BLaER1 (cell line): Measurements from ENCODE around the gene POLR1G.
A peak's percentile ranks its signal among the peaks of the same experiment; 100 is the strongest.

Experiments
- H3K27ac ChIP-seq: shearing (Covaris generic); formaldehyde crosslinking; 2 replicates; pipeline ENCODE4 v1.8.1; 2022
- H3K27me3 ChIP-seq: shearing (Covaris generic); formaldehyde crosslinking; 2 replicates; pipeline ENCODE4 v1.8.1; 2022
- H3K36me3 ChIP-seq: shearing (Covaris generic); formaldehyde crosslinking; 2 replicates; pipeline ENCODE4 v1.8.1; 2022
- H3K4me1 ChIP-seq: shearing (Covaris generic); formaldehyde crosslinking; 2 replicates; pipeline ENCODE4 v1.8.1; 2022
- H3K4me2 ChIP-seq: shearing (Covaris generic); formaldehyde crosslinking; 2 replicates; pipeline ENCODE4 v1.8.1; 2022
- H3K4me3 ChIP-seq: shearing (Covaris generic); formaldehyde crosslinking; 2 replicates; pipeline ENCODE4 v1.8.1; 2022
- H3K9ac ChIP-seq: shearing (Covaris generic); formaldehyde crosslinking; 2 replicates; pipeline ENCODE4 v1.8.1; 2022
- H3K9me3 ChIP-seq: shearing (Covaris generic); formaldehyde crosslinking; 2 replicates; pipeline ENCODE4 v1.8.1; 2022
- H4K20me1 ChIP-seq: shearing (Covaris generic); formaldehyde crosslinking; 2 replicates; pipeline ENCODE4 v1.8.1; 2022
- Cebpa-rat ChIP-seq: shearing (Covaris generic); IDR thresholded peaks from 2 replicates; pipeline ENCODE4 v1.8.1; 2022

The POLR1G gene, protein sequence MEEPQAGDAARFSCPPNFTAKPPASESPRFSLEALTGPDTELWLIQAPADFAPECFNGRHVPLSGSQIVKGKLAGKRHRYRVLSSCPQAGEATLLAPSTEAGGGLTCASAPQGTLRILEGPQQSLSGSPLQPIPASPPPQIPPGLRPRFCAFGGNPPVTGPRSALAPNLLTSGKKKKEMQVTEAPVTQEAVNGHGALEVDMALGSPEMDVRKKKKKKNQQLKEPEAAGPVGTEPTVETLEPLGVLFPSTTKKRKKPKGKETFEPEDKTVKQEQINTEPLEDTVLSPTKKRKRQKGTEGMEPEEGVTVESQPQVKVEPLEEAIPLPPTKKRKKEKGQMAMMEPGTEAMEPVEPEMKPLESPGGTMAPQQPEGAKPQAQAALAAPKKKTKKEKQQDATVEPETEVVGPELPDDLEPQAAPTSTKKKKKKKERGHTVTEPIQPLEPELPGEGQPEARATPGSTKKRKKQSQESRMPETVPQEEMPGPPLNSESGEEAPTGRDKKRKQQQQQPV

DNA sequence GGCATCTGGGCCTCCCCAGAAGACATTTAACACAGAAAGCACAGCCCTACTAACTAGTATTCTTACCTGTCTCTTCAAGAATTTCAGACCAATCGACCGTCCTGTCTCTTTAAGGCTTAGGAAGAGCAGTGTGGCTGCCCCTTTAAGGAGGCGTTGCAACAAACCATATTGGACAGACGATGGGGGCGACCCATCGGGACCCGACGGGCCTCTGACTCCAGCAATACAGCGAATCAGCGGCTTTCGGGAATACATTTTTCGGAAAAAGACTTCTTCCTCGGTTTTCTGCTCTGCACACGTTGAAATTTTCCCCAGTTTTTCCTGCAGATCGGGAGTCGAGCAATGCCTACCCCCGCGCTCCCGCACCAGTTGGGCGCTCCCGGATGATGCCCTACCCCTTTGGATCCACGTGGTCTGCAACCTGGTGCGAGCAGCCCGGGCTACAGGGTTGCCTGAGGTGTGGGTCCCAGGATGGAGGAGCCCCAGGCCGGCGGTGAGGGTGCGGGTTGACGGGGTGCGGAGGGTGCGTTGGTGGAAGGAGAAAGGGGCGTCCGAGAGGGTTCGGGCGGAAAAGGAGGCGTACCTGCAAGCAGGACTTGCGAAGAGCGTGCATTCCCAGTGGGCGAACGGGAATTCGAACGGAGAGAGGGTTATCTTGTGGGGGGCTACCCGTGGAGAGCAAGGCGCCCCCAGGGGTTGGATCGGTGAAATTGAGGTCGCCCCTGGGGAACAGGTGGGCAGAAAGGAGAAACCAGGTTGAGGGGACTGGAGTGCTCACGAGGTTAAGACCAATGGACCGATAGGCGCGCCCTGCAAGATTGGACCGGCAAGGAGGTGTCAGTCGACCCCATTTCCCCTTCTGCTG lies at the start of gene POLR1G:
Gene POLR1G (plus strand): TSS at position 419 of the 865 bp plus-strand sequence. CDS start 53 bp downstream, at position 472.
- Histone ChIP-seq H3K9me3 (no peaks in the 10 kb centered on the region), H3K4me1 (peaks cover 49% of the 10 kb centered on the region), H3K4me2 (peak within 1 kb of the TSS; percentile 94), H4K20me1 (peaks cover 54% of the 10 kb centered on the region), H3K27me3 (peaks cover 35% of the 10 kb centered on the region), H3K27ac (peak within 1 kb of the TSS; percentile 100), H3K4me3 (peak within 1 kb of the TSS; percentile 93), H3K9ac (peak within 1 kb of the TSS; percentile 100), H3K36me3 (peaks cover 26% of the 10 kb centered on the region)
- no peak for TF ChIP-seq Cebpa-rat

DNA sequence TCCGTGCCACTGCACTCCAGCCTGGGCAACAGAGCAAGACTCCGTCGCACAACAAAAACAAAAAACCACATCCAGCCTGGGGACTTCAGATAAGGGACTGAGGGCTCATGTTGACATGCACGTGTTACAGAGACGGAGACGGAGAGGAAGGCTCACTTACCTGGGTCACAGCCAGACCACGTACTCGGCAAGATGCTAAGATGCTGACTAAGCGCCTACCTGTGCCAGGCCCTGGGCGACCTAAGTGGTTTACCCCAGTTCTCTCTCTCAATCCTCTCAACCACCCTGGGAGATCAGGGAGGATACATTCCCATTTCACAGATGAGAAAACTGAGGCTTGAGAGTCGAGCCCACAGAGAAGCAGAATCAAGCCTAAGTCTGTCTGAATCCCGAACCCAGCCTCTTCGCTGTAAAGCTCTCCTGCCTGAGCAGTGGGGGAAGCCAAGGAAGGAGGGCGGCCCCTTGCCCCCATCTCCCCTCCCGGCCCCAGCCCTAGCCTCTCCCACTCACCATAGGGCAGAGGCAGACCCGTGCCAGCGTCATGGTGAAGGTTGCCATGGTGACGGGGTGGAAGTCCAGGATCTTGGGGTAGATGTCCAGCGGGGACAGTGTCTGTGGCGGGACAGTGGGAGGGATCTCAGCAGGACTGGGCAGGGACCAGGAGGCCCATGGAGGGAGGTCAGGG lies 49.5 kb upstream of the POLR1G start:
- no peak overlapping the region for H3K9ac ChIP-seq
- peaks cover 97% of the 10 kb centered on the region for H3K36me3 ChIP-seq
- H4K20me1 ChIP-seq, result no peaks in the 10 kb centered on the region
- no peak overlapping the region for H3K4me2 ChIP-seq
- TF ChIP-seq Cebpa-rat, result no peak
- no peak overlapping the region for H3K27ac ChIP-seq
- H3K4me1 ChIP-seq, result no peaks in the 10 kb centered on the region
- H3K27me3 ChIP-seq, result no peaks in the 10 kb centered on the region
- H3K4me3 ChIP-seq, result no peak overlapping the region
- H3K9me3 ChIP-seq, result no peaks in the 10 kb centered on the region

DNA sequence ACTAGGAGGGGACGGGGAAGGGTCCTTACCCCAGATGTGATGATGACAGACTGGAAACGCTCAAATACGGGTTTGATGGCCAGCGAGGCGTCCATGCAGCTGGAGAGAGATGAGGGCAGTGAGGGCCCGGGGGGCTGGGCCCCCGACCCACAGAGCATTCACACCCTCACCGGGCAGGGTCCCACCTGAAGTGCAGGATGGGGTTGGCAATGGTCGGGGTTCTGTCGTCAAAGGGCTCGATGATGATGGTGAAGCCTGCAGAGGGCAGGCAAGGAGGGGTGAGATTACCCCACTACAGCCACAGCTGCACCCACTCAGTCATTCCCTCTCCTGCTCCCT lies 49.0 kb upstream of the POLR1G start:
- TF ChIP-seq Cebpa-rat, result no peak
- peaks cover 97% of the 10 kb centered on the region for H3K36me3 ChIP-seq
- H3K9me3 ChIP-seq, result no peaks in the 10 kb centered on the region
- H3K4me3 ChIP-seq, result no peak overlapping the region
- H3K9ac ChIP-seq, result no peak overlapping the region
- no peak overlapping the region for H3K27ac ChIP-seq
- H3K4me2 ChIP-seq, result no peak overlapping the region
- H3K4me1 ChIP-seq, result no peaks in the 10 kb centered on the region
- H4K20me1 ChIP-seq, result no peaks in the 10 kb centered on the region
- H3K27me3 ChIP-seq, result no peaks in the 10 kb centered on the region

DNA sequence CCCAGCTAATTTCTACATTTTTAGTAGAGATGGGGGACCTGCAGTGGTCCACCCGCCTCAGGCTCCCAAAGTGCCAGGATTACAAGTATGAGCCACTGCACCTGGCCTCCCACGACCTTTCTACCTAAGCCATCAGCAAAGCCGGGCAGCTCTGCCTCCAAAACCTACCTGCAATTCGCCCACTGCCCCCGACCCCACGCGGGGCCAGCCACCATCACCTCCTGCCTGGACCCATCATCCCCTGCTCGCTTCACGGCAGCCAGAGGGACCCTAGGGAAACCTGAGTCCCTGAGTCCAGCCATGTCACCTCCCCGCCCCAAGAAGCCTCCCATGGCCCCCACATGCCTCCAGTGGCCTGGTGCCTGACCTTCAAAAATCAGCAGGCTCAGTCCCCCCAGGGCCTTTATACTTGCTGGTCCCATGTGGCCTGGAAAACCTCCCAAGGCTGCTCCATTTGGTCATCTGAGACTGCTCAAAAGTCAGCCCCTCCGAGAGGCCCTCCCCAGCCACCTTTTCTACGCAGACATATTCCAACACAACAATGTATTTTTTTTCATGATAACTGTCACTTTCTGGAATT lies 48.1 kb upstream of the POLR1G start:
- Histone ChIP-seq H3K4me1 (no peaks in the 10 kb centered on the region), H4K20me1 (no peaks in the 10 kb centered on the region), H3K27me3 (no peaks in the 10 kb centered on the region), H3K27ac (no peak overlapping the region), H3K36me3 (peaks cover 97% of the 10 kb centered on the region), H3K4me2 (no peak overlapping the region), H3K4me3 (no peak overlapping the region), H3K9ac (no peak overlapping the region), H3K9me3 (no peaks in the 10 kb centered on the region)
- TF ChIP-seq Cebpa-rat, result no peak

GRCh38 chr19:45361608-45362007 lies 44.8 kb upstream of the POLR1G start:
- TF ChIP-seq Cebpa-rat, result no peak
- H3K27me3 ChIP-seq, result no peaks in the 10 kb centered on the region
- H3K4me2 ChIP-seq, result no peak overlapping the region
- H3K9ac ChIP-seq, result no peak overlapping the region
- H3K4me3 ChIP-seq, result no peak overlapping the region
- H3K9me3 ChIP-seq, result no peaks in the 10 kb centered on the region
- H4K20me1 ChIP-seq, result no peaks in the 10 kb centered on the region
- no peak overlapping the region for H3K27ac ChIP-seq
- peaks cover 95% of the 10 kb centered on the region for H3K36me3 ChIP-seq
- peaks cover 4% of the 10 kb centered on the region; the same call in 1 of the 2 replicates for H3K4me1 ChIP-seq

DNA sequence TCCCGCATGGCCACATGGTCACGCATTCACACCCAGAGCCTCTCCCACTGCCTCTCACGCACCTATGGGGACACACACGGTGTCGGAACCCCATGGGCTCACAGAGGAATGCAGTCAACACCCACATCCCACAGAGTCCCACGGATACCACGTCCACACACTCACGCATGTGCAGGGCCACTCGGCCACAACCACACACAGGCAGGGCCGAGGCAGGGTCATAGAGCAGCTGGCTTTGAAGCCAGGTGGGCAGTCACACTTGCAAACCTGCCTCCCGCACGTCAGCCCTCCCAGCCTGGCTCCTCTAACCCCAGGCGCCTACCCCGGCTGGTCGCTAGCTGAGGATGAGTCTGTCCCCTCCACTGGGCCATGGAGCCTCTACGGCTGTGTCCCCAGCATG lies 44.2 kb upstream of the POLR1G start:
- Histone ChIP-seq H3K27me3 (no peaks in the 10 kb centered on the region), H3K4me3 (no peak overlapping the region), H4K20me1 (no peaks in the 10 kb centered on the region), H3K27ac (no peak overlapping the region), H3K4me2 (no peak overlapping the region), H3K9me3 (no peaks in the 10 kb centered on the region), H3K36me3 (peaks cover 89% of the 10 kb centered on the region), H3K9ac (no peak overlapping the region), H3K4me1 (peaks cover 11% of the 10 kb centered on the region; the same call in 1 of the 2 replicates)
- TF ChIP-seq Cebpa-rat, result no peak

- Histone ChIP-seq H3K27ac (no peak overlapping the region), H3K9ac (no peak overlapping the region), H3K9me3 (no peaks in the 10 kb centered on the region), H3K4me3 (no peak overlapping the region), H3K4me1 (peaks cover 23% of the 10 kb centered on the region), H4K20me1 (no peaks in the 10 kb centered on the region), H3K36me3 (peaks cover 72% of the 10 kb centered on the region), H3K4me2 (no peak overlapping the region), H3K27me3 (no peaks in the 10 kb centered on the region)
- TF ChIP-seq Cebpa-rat, result no peak
Observed at GRCh38 chr19:45363861-45364459, 42.5 kb upstream of the POLR1G start.

- no peak overlapping the region for H3K27ac ChIP-seq
Observed at GRCh38 chr19:45364696-45365095, 41.7 kb upstream of the POLR1G start.

DNA sequence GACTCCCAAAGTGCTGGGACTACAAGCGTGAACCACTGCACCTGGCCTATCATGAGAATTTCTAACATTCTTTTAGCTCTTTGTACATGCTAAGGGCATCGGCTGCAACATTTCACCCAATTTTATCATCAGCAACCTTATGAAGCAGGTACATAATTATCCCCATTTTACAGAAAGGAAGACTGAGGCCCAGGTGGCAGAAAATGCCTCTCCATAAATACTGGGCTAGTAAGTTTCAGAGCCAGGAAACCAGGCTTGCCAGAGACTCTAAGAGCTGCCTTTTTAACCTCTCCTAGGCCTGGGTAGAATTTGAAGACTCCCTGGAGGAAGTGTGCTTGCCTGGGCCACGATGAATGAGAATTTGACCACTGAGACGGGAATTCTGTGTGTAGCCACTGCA lies 38.3 kb upstream of the POLR1G start:
- peaks cover 41% of the 10 kb centered on the region for H3K4me1 ChIP-seq
- H3K9me3 ChIP-seq, result no peaks in the 10 kb centered on the region
- TF ChIP-seq Cebpa-rat, result no peak
- peaks cover 33% of the 10 kb centered on the region for H3K36me3 ChIP-seq
- no peaks in the 10 kb centered on the region for H4K20me1 ChIP-seq
- H3K27ac ChIP-seq, result no peak overlapping the region
- no peak overlapping the region; the same call in 1 of the 2 replicates for H3K4me2 ChIP-seq
- no peak overlapping the region for H3K4me3 ChIP-seq
- H3K9ac ChIP-seq, result no peak overlapping the region
- no peaks in the 10 kb centered on the region for H3K27me3 ChIP-seq

More at GRCh38 chr19:45364696-45365095, 41.7 kb upstream of the POLR1G start:
- Histone ChIP-seq H3K4me1 (peaks cover 31% of the 10 kb centered on the region), H3K9ac (no peak overlapping the region), H3K27me3 (no peaks in the 10 kb centered on the region), H3K36me3 (peaks cover 65% of the 10 kb centered on the region), H3K9me3 (no peaks in the 10 kb centered on the region), H4K20me1 (no peaks in the 10 kb centered on the region), H3K4me3 (no peak overlapping the region), H3K4me2 (no peak overlapping the region)
- TF ChIP-seq Cebpa-rat, result no peak
